GM18508 (cell line): ENCODE data around the gene SESTD1.
"Not testable (repeated sequence)": the region's sequence is repeated elsewhere in the genome, so short reads cannot be mapped to it uniquely, and the experiment has no call there.

Experiments used
- ATAC-seq: cut with Tn5 transposase; IDR thresholded peaks from one replicate; pipeline ENCODE4 v1.9.1; 2021; ENCODE audit warnings: moderate number of reproducible peaks; ENCODE audit not compliant: insufficient read depth, unreplicated experiment

Gene SESTD1

GRCh38 chr2:179125404-179125803, 139.2 kb downstream of the SESTD1 start:
- no peak for ATAC-seq

- no peak for ATAC-seq
These were observed 140.3 kb downstream of the SESTD1 start for GRCh38 chr2:179124282-179124681.

DNA sequence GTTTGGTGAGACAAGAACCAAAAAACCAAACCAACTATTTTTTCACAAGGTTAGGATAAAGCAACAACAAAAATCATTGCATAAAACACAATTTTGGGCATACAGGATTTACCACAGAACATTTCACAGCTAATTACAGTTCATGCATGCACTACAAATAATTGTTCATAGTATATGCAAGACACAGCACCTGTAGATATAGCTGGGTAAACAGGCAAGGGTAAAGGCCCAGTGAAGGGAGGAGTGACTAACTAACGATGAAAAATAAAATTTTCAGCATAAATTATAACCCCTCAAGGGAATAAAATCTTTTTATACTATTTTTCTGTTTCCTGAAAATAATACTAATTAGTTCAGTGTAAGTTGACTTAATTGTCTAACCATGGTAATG, 141.4 kb downstream of the SESTD1 start:
- no peak for ATAC-seq

DNA sequence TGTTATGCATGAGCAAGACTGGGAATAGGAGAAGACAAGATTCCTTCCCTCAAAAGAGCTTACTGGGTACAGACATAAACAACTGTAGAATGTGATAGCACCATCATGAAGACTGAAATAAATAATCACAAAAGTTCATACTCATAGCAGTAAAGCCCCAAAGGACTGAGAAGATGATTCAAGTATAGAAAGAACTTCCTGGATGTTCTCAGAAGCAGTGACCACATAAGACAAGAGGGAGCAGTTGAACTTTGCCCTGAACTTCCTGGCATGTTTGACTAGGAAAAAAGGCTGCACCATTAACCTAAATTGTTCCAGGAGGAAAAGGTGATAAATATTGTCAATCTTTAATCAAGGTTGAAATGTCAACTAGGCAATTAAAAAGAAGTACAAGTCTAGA, 156.9 kb downstream of the SESTD1 start:
- no peak for ATAC-seq

DNA sequence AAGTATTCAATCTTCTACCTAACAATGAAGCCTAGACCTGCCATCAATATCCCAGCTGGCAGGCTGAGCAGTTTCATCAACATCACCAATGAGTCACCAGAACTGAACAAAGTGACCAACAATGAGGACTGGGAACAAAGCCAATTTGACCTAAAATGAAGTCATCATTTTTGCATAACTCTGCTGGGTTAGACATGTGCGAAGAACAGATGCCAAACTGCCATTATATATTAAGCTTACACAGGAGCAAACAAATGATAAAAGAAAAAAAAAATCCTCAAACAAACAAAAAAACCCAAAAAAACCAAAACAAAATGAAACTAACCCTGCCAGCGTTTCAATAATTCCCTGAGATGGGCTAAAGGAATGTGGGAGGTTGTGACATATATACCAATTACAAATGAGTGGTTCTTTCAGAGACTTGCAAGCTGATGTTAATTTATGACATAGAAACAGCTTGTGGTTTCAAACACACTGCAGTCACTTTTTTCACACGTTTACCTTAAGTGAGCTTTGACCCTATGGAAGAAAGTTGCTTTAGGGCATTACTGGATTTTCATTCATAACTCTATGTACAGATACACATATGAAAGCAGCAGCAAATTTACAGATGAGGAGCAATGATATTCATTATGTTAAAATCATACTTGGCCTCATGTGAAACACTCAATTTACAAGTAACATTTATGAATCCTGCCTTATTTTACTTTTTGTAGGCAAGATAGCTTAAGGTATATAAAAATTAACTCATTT, 157.8 kb downstream of the SESTD1 start:
- no peak for ATAC-seq

DNA sequence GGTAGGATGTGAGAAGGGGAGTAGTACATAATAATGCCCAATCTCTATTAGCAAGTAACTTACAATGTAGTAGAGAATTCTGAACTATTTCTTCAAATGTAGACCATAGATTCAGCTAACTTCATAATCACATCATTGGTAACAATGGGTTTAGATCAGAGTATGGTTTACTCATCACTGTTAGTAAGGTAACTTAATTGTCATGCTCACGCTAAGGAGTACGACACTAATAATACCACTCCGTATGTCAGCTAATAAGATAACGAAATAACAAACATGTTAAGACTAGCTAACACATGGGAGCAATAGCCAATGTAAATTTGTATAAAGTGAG, 158.3 kb downstream of the SESTD1 start:
- no peak for ATAC-seq

- no peak for ATAC-seq
These were observed 159.9 kb downstream of the SESTD1 start for GRCh38 chr2:179104736-179105135.

GRCh38 chr2:179098080-179098689, 166.4 kb downstream of the SESTD1 start:
- no peak for ATAC-seq

GRCh38 chr2:179097131-179097530, 167.5 kb downstream of the SESTD1 start:
- no peak for ATAC-seq

- peak; percentile 98 for ATAC-seq
These were observed 168.5 kb downstream of the SESTD1 start for GRCh38 chr2:179096090-179096489.

DNA sequence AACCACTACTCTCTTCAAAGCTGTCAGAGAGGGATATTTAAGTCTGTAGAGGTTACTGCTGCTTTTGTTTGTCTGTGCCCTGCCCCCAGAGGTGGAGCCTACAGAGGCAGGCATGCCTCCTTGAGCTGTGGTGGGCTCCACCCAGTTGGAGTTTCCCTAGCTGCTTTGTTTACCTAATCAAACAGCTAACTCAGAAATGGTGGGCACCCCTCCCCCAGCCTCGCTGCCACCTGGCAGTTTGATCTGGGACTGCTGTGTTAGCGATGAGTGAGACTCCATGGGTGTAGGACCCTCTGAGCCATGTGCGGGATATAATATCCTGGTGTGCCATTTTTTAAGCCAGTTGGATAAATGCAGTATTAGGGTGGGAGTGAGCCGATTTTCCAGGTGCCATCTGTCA, 171.7 kb downstream of the SESTD1 start:
- not testable (repeated sequence) for ATAC-seq

GRCh38 chr2:179082697-179083096, 181.9 kb downstream of the SESTD1 start:
- no peak for ATAC-seq

GRCh38 chr2:179081954-179082353, 182.7 kb downstream of the SESTD1 start:
- ATAC-seq, result no peak

DNA sequence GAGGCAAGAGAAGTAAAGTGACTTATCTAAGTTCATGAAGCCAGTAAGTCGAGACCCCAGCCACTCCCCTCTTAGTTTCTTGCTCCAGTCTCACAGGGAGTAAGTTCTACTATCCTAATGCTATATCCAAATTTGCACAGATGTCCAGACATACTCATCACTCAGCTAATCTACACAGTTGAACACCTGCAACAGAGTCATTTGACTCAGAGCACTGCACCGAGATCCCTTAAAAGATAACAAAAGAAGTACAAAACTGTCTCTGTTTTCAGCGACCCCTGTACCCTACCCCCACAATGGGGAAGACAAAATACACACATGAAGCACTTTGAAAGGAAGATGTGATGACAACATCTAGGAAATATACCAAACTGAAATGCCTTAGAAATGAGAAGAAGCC, 192.1 kb downstream of the SESTD1 start:
- ATAC-seq, result no peak

DNA sequence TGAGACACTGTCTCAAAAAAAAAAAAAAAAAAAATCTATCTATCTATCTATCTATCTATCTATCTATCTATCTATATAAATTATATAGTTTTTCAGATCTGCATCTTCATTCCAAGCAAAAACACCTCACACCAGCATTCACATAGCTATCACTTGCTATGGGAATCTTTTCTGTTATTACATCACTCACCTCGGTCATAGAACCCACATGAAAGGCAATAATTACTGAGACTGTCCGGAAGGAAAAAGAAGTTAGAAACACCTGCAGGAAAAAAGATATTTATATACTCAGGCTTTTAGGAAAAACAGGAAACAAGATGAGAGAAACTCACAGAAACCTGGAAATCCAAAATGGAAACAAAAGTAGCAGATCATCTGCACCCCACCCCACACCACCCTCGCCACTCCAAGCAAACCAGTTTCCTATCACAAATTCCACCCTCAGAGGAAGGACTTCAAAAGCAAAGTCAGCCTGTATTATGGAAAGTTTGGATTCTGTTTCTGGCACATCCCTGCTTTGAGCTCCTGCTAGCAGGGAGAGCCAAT, 192.7 kb downstream of the SESTD1 start:
- ATAC-seq, result no peak

GRCh38 chr2:179070895-179071294, 193.7 kb downstream of the SESTD1 start:
- ATAC-seq, result no peak

GRCh38 chr2:179069685-179070084, 194.9 kb downstream of the SESTD1 start:
- ATAC-seq, result no peak

DNA sequence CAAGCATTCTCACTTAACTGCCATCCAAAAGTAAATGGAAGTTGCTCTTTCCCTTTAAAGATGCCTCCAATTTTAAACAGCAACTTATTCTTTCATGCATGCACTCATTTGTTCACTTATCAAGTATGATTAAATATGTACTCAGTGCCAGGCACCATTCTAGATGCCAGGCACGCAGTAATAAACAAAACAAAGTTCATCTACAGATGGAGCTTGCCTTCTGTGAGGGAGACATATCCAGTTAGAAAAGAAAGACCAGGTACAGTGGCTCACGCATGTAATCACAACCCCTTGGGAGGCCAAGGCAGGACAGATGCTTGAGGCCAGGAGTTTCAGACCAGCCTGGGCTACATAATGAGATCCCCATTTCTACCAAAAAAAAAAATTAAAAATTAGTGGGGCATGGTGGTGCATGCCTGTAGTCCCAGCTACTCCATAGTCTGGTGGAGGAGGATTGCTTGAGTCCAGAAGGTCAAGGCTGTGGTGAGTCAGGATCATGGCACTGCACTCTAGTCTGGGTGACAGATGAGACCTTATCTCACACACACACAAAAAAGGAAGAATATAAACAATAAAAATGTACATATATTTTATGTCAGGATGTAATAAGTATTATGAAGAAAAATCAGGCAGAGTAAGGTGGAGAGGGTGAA, 195.5 kb downstream of the SESTD1 start:
- ATAC-seq, result no peak

- no peak for ATAC-seq
These were observed 205.5 kb downstream of the SESTD1 start for GRCh38 chr2:179059026-179059700.

GRCh38 chr2:179057737-179058136, 206.9 kb downstream of the SESTD1 start:
- no peak for ATAC-seq

DNA sequence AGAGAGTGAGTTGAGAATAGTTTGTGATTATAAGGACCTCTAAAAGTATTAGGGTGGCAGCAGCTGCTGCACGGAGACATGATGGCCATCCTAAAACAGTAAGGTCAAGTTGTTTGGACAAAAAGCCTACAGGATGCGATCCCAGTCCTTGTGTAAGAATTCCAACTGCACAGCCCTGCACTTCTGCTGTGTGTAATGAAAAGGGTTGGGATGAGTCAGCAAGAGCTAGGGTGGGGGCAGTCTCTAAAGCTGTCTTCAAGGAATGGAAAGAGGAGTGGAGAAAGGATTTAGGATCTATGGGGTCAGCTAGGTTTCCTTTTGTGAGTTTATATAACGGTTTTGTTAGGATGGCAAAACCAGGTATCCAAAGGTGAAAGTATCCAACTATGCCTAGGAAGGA, 211.1 kb downstream of the SESTD1 start:
- not testable (repeated sequence) for ATAC-seq
